GM21360 (cell line): Measurements from ENCODE around the gene SPDEF.

Experiments
- ATAC-seq: cut with Tn5 transposase; IDR thresholded peaks from one replicate; pipeline ENCODE4 v1.9.1; 2021; ENCODE audit warnings: mild to moderate bottlenecking, moderate library complexity; ENCODE audit not compliant: unreplicated experiment

The SPDEF gene

GRCh38 chr6:34583861-34584604, 27.9 kb upstream of the SPDEF start:
- no peak for ATAC-seq

- no peak for ATAC-seq
These were observed 27.3 kb upstream of the SPDEF start for GRCh38 chr6:34583461-34583860.

- ATAC-seq = no peak
These were observed 25.4 kb upstream of the SPDEF start for GRCh38 chr6:34581561-34581920.

- no peak for ATAC-seq
These were observed 24.8 kb upstream of the SPDEF start for GRCh38 chr6:34580707-34581560.

- ATAC-seq = no peak
These were observed 22.5 kb upstream of the SPDEF start for GRCh38 chr6:34578445-34579262.

- ATAC-seq = no peak
These were observed 20.3 kb upstream of the SPDEF start for GRCh38 chr6:34576286-34576955.

GRCh38 chr6:34575326-34575725, 19.2 kb upstream of the SPDEF start:
- no peak for ATAC-seq

GRCh38 chr6:34574647-34575293, 18.6 kb upstream of the SPDEF start:
- ATAC-seq = no peak

- ATAC-seq = no peak
These were observed 17.5 kb upstream of the SPDEF start for GRCh38 chr6:34573567-34574183.

GRCh38 chr6:34572585-34572984, 16.5 kb upstream of the SPDEF start:
- no peak for ATAC-seq

GRCh38 chr6:34572021-34572420, 15.9 kb upstream of the SPDEF start:
- no peak for ATAC-seq

GRCh38 chr6:34571388-34571787, 15.3 kb upstream of the SPDEF start:
- no peak for ATAC-seq

GRCh38 chr6:34570066-34570833, 14.1 kb upstream of the SPDEF start:
- no peak for ATAC-seq

GRCh38 chr6:34569361-34569973, 13.3 kb upstream of the SPDEF start:
- no peak for ATAC-seq

- no peak for ATAC-seq
These were observed 12.4 kb upstream of the SPDEF start for GRCh38 chr6:34568341-34569201.

GRCh38 chr6:34566830-34567546, 10.9 kb upstream of the SPDEF start:
- ATAC-seq = no peak

GRCh38 chr6:34565722-34566137, 9.6 kb upstream of the SPDEF start:
- no peak for ATAC-seq
